Neural progenitor cell (in vitro differentiated cells): ENCODE results near the gene MRPS16.

ENCODE experiments used
- CTCF ChIP-seq: fragments of 200-600 bp; sonication (generic); IDR thresholded peaks from 2 replicates; pipeline ENCODE4 v1.5.1; 2017; ENCODE audit warnings: antibody characterized with exemption, mild to moderate bottlenecking
- EZH2 ChIP-seq: fragments of 200-600 bp; sonication (generic); IDR thresholded peaks from 2 replicates; pipeline ENCODE4 v1.6.1; 2017; ENCODE audit warnings: antibody characterized with exemption, mild to moderate bottlenecking, moderate library complexity

GRCh38 chr10:73217628-73218027 lies 34.8 kb downstream of the MRPS16 start:
- TF ChIP-seq CTCF: no peak
- TF ChIP-seq EZH2: no peak
